ENCODE measurements around the gene MLN. TPM values are rescaled to one million over a fixed set of nuclear protein-coding genes. Genes with fewer than 3 reads are reported as not detected.
A peak's percentile ranks its signal among the peaks of the same experiment; 100 is the strongest.

The MLN gene
- total RNA-seq, 2 experiments from 2014 or later = not detected

DNA sequence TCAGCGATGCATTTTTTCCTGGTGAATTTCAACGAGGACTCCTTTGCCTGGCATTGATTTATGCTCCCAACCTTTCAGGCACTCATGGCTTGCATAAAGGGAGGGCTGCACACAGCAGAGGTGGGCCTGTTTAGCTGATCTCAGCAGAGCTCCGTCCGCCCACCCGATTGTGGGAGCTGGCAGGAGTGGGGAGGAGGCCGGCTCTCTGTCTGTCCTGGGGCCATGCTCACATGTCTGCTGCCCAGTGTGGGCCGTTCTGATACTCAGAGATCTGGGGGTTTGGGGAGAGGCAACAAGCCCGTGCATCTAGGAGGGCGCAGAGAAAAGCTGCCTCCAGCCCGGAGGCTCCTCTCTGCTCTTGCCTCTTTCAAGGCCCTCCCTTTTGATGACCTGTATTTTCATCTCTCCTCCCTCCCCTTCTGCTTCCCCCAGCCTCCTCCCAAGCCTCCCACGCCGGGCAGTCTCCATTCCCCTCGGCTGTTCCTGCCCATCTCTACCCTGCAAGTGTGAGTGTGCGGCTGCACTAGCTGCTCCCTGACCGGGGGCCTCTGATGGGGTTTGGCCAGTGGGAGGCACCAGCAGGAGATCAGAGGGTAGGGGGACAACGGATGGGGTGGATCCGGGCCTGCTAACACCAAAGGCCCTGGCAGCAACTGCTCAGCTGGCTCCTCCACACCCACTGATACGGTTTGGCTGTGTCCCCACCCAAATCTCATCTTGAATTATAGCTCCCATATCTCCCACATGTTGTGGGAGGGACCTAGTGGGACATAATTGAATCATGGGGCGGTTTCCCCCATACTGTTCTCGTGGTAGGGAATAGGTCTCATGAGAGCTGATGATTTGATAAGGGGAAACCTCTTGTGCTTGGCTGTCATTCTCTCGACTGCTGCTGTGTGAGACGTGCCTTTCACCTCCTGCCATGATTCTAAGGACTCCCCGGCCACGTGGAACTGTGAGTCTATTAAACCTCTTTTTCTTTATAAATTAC, 39.6 kb upstream of the MLN start:
- Mint-ChIP-seq H3K4me1 (ENCODE audit: low read depth) (peaks cover 19% of the 10 kb centered on the region), H3K36me3 (ENCODE audit: low read depth) (no peaks in the 10 kb centered on the region), H3K27ac (no peak overlapping the region), H3K27me3 (ENCODE audit: low read depth) (peaks cover 28% of the 10 kb centered on the region), H3K9me3 (ENCODE audit: insufficient read depth) (no peaks in the 10 kb centered on the region), H3K4me3 (no peak overlapping the region)
- no peak for ATAC-seq
- ChIA-PET CTCF (no interaction called here), POLR2A (no interaction called here)
- DNase-seq = no peak

- no peak overlapping the region for H3K4me3 Mint-ChIP-seq
- ChIA-PET CTCF (no interaction called here), POLR2A (no interaction called here)
- H3K27ac Mint-ChIP-seq = no peak overlapping the region
- DNase-seq (no peak), ATAC-seq (no peak)
- H3K9me3 Mint-ChIP-seq (ENCODE audit: insufficient read depth) = no peaks in the 10 kb centered on the region
- no peaks in the 10 kb centered on the region for H3K36me3 Mint-ChIP-seq (ENCODE audit: low read depth)
- H3K4me1 Mint-ChIP-seq (ENCODE audit: low read depth) = peaks cover 19% of the 10 kb centered on the region
- peaks cover 38% of the 10 kb centered on the region for H3K27me3 Mint-ChIP-seq (ENCODE audit: low read depth)
These were observed 38.1 kb upstream of the MLN start for GRCh38 chr6:33841868-33842267.

DNA sequence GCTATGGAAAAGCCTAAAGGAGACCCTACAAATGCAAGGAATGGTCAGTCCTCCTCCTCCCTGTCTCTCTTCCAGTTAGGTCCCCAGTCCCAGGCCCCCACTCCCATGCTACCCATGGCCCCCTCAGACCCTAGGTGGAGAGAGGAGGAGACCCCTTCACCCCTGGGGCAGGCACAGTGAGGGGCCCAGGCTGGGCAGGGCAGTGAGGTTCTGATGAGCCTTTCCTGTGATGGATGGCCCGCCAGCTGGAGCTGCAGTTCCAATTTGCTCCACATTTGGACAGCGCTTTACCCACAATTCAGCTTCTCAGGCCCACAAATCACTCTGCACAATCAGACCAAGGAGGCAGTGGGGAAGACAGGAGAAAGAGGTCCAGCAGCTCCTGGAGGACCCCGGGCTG, 37.3 kb upstream of the MLN start:
- H3K27ac Mint-ChIP-seq = no peak overlapping the region
- POLR2A ChIA-PET = no interaction called here
- no peak for ATAC-seq

DNA sequence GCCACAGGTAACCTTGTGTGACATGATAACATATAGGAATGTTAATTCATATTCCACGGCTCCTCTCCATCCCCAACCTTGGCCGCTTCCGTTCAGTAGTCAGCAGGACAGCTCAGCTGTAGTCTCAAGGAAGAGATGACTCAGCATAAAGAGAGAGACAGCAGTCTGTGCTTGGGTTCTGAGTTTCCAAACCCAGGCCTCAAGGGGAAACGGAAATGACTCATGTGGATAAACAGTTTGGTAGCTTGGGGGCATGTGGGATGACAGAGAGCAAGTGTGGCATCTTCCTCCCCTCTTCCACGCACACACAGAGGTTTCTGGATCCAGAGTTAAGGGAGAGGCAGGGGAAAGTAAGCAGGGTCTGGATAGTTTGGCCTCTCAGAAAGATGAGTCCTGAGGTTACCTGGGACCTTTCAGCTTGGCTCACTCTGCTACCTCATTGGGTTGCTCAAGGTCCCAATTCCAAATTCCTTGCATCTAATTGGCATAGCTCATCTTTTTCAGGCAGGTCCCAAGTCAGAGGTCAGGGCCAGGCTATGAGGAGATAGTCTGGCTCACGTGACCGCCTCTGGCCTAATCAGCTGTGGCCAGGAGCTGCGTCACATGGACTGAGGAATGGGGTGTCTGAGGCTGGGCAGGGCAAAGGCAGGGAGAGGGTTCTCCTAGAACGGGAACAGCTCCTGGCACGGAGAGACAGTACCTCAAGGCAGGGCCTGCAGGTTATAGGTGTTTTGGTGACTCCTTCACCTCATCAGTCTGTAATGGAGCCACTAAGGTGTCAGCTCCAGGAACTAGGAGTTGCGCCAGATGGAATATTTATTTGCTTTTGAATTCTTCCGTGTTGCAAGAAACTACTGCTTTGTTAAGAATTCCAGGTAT, 36.5 kb upstream of the MLN start:
- Mint-ChIP-seq H3K4me3 (no peak overlapping the region), H3K27me3 (ENCODE audit: low read depth) (peaks cover 35% of the 10 kb centered on the region), H3K27ac (peak overlapping the region; percentile 0), H3K36me3 (ENCODE audit: low read depth) (no peaks in the 10 kb centered on the region), H3K9me3 (ENCODE audit: insufficient read depth) (no peaks in the 10 kb centered on the region), H3K4me1 (ENCODE audit: low read depth) (peaks cover 19% of the 10 kb centered on the region)
- DNase-seq = peak; percentile 63
- ChIA-PET POLR2A (no interaction called here), CTCF (interaction anchor here (1.0 to 1.6 kb wide), 7 partner anchors 10 to 188 kb away, joined by 3 to 8 read pairs (median 4); partner anchors contain the start of gene UQCC2)
- ATAC-seq = peak; percentile 80

More for the DNA sequence above, 37.3 kb upstream of the MLN start:
- CTCF ChIA-PET = interaction anchor here (1.3 to 1.5 kb wide), 2 partner anchors 20 to 130 kb away, joined by 4 to 7 read pairs; partner anchors contain the start of gene UQCC2
- H3K9me3 Mint-ChIP-seq (ENCODE audit: insufficient read depth) = no peaks in the 10 kb centered on the region
- no peak overlapping the region for H3K4me3 Mint-ChIP-seq
- H3K4me1 Mint-ChIP-seq (ENCODE audit: low read depth) = peaks cover 19% of the 10 kb centered on the region
- no peaks in the 10 kb centered on the region for H3K36me3 Mint-ChIP-seq (ENCODE audit: low read depth)
- DNase-seq = no peak
- H3K27me3 Mint-ChIP-seq (ENCODE audit: low read depth) = peaks cover 37% of the 10 kb centered on the region

GRCh38 chr6:33839399-33840047, 35.7 kb upstream of the MLN start:
- H3K4me3 Mint-ChIP-seq = no peak overlapping the region
- peaks cover 19% of the 10 kb centered on the region for H3K4me1 Mint-ChIP-seq (ENCODE audit: low read depth)
- ChIA-PET POLR2A (no interaction called here), CTCF (interaction anchor here (1.0 to 1.6 kb wide), 6 partner anchors 11 to 188 kb away, joined by 3 to 8 read pairs (median 4); no protein-coding TSS in a partner anchor)
- peak overlapping the region; percentile 0 for H3K27ac Mint-ChIP-seq
- DNase-seq (no peak), ATAC-seq (no peak)
- no peaks in the 10 kb centered on the region for H3K9me3 Mint-ChIP-seq (ENCODE audit: insufficient read depth)
- H3K27me3 Mint-ChIP-seq (ENCODE audit: low read depth) = peaks cover 29% of the 10 kb centered on the region
- no peaks in the 10 kb centered on the region for H3K36me3 Mint-ChIP-seq (ENCODE audit: low read depth)

DNA sequence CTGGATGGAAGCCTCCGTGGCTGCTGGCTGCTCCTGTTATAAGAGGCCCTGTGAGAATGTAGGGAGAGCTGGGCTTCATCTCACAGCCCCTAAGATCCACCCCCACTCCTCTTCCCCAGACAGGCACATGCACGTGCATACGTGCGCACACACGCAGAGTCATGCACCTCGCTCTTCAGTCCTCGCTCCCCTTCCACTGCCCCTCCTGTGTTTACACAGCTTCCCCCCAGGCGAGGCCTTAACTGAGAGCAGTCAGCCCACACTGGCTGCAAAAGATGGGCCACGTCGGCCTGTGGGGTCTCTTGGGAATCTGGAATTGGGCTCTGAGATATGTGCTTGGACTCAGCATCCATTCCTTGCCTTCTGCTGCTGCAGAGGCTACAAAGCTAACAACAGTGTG, 35.2 kb upstream of the MLN start:
- peaks cover 19% of the 10 kb centered on the region for H3K4me1 Mint-ChIP-seq (ENCODE audit: low read depth)
- CTCF ChIA-PET = interaction anchor here (1.6 kb wide), 1 partner anchor 11 kb away, joined by 4 read pairs; no protein-coding TSS in a partner anchor
- no peak overlapping the region for H3K4me3 Mint-ChIP-seq
- no peak overlapping the region for H3K27ac Mint-ChIP-seq
- ATAC-seq = no peak
- POLR2A ChIA-PET = interaction anchor here (0.5 kb wide), 1 partner anchor 118 kb away, joined by 3 read pairs; no protein-coding TSS in a partner anchor
- no peaks in the 10 kb centered on the region for H3K9me3 Mint-ChIP-seq (ENCODE audit: insufficient read depth)
- no peak for DNase-seq
- H3K27me3 Mint-ChIP-seq (ENCODE audit: low read depth) = peaks cover 28% of the 10 kb centered on the region
- no peaks in the 10 kb centered on the region for H3K36me3 Mint-ChIP-seq (ENCODE audit: low read depth)

DNA sequence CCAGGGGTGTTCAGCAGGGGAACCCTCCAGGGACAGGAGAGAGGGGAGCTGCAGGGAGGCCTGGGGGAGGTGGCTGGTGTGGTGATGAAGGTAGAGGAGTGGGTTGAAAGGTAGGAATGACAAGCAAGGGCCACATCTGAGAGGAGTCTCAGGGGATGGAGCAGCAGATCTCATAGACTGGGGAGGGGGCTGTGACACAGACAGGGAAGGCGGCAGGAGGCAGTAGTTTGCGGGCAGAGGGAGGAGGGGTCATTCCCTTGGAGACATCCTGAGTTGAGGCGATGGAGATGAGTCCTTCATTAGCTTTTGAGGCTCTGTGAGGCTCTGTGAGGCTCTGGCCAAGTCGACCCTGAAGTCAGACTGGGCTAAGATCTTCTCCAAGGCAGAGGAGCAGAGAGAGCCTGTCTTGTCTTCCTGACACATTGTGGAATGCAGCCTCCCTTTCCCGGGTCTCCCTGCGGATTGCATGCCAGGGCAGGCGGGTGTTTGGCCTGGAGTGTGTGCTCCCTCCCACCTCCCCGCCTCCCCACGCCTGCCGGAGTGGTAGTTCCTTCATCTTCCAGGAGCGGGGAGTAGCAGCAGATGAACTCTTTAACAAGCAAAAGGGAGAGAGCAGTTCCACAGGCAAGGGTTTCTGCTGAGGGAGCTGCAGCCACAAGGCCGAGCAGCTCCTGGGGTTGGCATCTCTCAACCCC, 34.3 kb upstream of the MLN start:
- peaks cover 19% of the 10 kb centered on the region for H3K4me1 Mint-ChIP-seq (ENCODE audit: low read depth)
- CTCF ChIA-PET = interaction anchor here (1.0 kb wide), 1 partner anchor 18 kb away, joined by 3 read pairs; no protein-coding TSS in a partner anchor
- no peak for ATAC-seq
- H3K27ac Mint-ChIP-seq = no peak overlapping the region
- POLR2A ChIA-PET = interaction anchor here (1.0 kb wide), 1 partner anchor 9 kb away, joined by 3 read pairs; no protein-coding TSS in a partner anchor
- no peak for DNase-seq
- peaks cover 30% of the 10 kb centered on the region for H3K27me3 Mint-ChIP-seq (ENCODE audit: low read depth)
- H3K36me3 Mint-ChIP-seq (ENCODE audit: low read depth) = no peaks in the 10 kb centered on the region
- H3K9me3 Mint-ChIP-seq (ENCODE audit: insufficient read depth) = no peaks in the 10 kb centered on the region
- no peak overlapping the region for H3K4me3 Mint-ChIP-seq

DNA sequence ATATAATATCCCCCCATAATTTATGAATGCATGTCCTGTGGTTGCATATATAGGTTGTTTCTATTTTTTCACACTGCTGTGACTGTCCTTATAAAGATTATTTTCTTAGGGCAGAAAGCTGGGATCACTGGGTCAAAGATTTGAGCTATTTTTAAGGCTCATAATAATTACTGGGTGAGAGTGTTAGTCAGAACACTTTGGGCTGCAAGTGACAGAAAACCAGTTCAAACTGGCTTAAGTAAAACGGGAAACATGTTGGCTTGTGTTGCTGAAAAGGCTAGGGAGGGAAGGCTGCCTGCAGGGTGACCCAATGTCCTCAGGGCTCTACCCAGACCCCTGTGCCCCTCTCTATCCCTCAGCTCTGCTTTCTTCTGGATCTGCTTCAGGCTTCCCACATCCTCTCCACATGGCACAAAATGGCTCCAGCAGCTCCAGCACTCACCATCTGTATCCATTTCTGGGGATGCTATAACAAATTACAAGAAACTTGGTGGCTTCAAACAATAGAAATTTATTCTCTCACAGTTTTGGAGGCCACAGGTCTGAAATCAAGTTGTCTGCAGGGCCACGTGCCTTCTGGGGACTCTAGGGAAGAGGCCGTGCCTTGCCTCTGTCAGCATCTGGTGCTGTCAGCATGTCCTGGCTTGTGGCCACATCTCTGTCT, 33.1 kb upstream of the MLN start:
- Mint-ChIP-seq H3K27me3 (ENCODE audit: low read depth) (peaks cover 30% of the 10 kb centered on the region), H3K9me3 (ENCODE audit: insufficient read depth) (no peaks in the 10 kb centered on the region), H3K27ac (no peak overlapping the region), H3K4me3 (no peak overlapping the region), H3K4me1 (ENCODE audit: low read depth) (peaks cover 19% of the 10 kb centered on the region), H3K36me3 (ENCODE audit: low read depth) (no peaks in the 10 kb centered on the region)
- ChIA-PET POLR2A (interaction anchor here (1.0 kb wide), 1 partner anchor 8 kb away, joined by 3 read pairs; no protein-coding TSS in a partner anchor), CTCF (interaction anchor here (1.0 to 1.2 kb wide), 2 partner anchors 19 to 66 kb away, joined by 3 read pairs; no protein-coding TSS in a partner anchor)
- ATAC-seq (no peak), DNase-seq (no peak)

DNA sequence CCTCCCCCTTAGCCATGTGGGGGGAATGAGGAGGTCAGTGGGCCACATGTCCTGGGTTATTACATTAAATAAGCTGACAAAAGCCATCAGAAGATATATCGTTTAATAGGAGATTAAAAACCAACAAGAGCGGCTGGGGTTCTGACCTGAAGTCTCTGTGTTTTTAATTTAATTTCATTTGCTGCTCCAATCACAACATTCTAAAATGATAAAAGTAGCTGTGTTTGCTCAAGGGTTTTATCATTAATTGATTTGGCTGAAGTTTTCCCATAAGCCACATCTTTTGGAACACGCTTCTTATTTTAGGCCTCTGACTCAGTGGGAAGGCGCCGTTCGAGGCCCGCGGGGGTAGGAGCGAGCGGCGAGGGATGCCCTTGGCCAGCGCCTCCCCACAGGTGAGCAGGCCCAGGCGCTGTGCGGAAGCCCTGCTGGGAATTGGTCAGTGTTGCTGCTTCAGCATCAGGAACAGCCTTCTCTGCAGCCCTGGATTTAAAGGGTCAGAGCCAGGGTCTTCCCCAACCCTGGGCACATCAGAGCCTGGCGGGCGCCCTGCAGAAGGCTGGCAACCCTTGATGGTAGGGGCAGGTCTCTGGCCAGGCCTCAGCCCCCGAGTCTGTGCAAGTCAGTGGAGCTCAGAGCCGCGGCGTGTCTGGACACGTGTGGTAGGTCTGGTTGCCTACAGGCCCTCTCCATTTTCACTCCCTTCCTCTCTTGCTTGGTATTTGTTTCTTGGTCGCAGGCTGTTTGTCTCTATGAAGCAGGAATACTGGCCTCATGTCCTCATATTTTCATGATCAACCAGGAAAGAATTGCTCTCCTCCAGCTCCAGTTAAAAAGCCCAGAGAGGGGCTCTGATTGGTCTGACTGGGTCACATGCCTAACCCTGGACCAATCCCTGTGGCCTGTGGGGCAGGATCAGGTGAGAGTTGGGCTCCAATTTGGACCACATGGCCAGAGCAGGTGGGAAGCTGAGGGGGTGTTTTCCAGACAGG, 30.9 kb upstream of the MLN start:
- Mint-ChIP-seq H3K36me3 (ENCODE audit: low read depth) (no peaks in the 10 kb centered on the region), H3K27ac (no peak overlapping the region), H3K4me1 (ENCODE audit: low read depth) (peaks cover 4% of the 10 kb centered on the region), H3K9me3 (ENCODE audit: insufficient read depth) (no peaks in the 10 kb centered on the region), H3K27me3 (ENCODE audit: low read depth) (peaks cover 37% of the 10 kb centered on the region), H3K4me3 (no peak overlapping the region)
- ATAC-seq (no peak), DNase-seq (no peak)
- ChIA-PET POLR2A (no interaction called here), CTCF (no interaction called here)

DNA sequence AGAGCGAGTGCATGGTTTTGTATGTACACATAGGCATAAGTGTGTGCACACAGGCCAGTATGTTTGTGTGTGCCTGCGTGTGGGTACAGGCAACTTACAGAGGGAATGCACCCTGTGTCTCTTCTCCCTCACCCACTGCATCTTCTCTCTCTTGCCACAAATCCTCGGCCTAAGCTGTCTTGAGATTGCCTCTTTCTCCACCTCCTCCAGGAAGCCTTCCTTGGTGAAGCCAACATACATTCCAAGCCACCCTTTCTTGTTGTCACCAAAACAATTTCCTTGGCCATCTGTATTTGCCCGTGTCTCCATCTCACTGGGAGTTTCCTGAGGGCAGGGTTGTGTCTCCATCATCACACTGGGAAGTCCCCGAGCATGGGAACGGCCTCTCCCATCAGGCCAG, 29.8 kb upstream of the MLN start:
- H3K27ac Mint-ChIP-seq = no peak overlapping the region
- H3K9me3 Mint-ChIP-seq (ENCODE audit: insufficient read depth) = no peaks in the 10 kb centered on the region
- H3K4me1 Mint-ChIP-seq (ENCODE audit: low read depth) = no peaks in the 10 kb centered on the region
- no peaks in the 10 kb centered on the region for H3K36me3 Mint-ChIP-seq (ENCODE audit: low read depth)
- no peak overlapping the region for H3K4me3 Mint-ChIP-seq
- no peak for ATAC-seq
- CTCF ChIA-PET = no interaction called here
- POLR2A ChIA-PET = no interaction called here
- peaks cover 35% of the 10 kb centered on the region for H3K27me3 Mint-ChIP-seq (ENCODE audit: low read depth)
- DNase-seq = no peak
